Activated naive CD8-positive, alpha-beta T cell (primary cell): ENCODE results near the gene DCAF4L1.

Source experiments
- H3K27ac Mint-ChIP-seq: one replicate; pipeline ENCODE4 v1.8.0; 2021; ENCODE audit warnings: mixed read lengths
- H3K27me3 Mint-ChIP-seq: one replicate; pipeline ENCODE4 v1.8.0; 2021; ENCODE audit warnings: mixed read lengths
- H3K36me3 Mint-ChIP-seq: one replicate; pipeline ENCODE4 v1.8.0; 2021; ENCODE audit warnings: mixed read lengths
- H3K4me1 Mint-ChIP-seq: one replicate; pipeline ENCODE4 v1.8.0; 2021; ENCODE audit warnings: low read depth, mixed read lengths
- H3K4me3 Mint-ChIP-seq: one replicate; pipeline ENCODE4 v1.8.0; 2021; ENCODE audit warnings: mild to moderate bottlenecking, mixed read lengths
- H3K9me3 Mint-ChIP-seq: one replicate; pipeline ENCODE4 v1.8.0; 2021; ENCODE audit warnings: low read depth, mixed read lengths

The DCAF4L1 gene, protein sequence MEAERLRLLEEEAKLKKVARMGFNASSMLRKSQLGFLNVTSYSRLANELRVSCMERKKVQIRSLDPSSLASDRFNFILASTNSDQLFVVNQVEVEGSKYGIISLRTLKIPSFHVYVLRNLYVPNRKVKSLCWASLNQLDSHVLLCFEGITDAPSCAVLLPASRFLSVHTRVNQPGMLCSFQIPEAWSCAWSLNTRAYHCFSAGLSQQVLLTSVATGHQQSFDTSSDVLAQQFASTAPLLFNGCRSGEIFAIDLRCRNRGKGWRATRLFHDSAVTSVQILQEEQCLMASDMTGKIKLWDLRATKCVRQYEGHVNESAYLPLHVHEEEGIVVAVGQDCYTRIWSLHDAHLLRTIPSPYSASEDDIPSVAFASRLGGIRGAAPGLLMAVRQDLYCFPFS

DNA sequence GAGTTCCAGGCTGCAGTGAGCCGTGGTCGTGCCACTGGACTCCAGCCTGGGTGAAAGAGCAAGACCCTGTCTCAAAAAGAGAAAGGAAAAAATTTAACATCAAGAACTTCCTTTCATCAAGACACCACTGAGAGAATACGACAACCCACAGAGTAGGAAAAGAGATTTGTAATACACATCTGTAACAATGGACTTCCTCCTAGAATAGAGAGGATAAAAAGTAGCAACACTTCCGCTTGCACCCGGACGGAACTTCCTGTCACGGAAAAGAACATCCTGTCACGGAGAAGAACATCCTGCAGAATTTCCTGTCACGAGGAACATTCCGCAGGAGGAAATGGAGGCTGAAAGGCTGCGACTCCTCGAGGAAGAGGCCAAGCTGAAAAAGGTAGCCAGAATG lies at the start of gene DCAF4L1:
DCAF4L1 (plus strand) TSS at position 301 of the 400 bp plus-strand sequence; CDS start at position 338, 37 bp downstream.
- H3K9me3 Mint-ChIP-seq, result no peaks in the 10 kb centered on the region
- H3K4me3 Mint-ChIP-seq, result no peak within 1 kb of the TSS
- H3K27ac Mint-ChIP-seq, result no peak within 1 kb of the TSS
- no peaks in the 10 kb centered on the region for H3K4me1 Mint-ChIP-seq
- peaks cover 6% of the 10 kb centered on the region for H3K27me3 Mint-ChIP-seq
- H3K36me3 Mint-ChIP-seq, result peaks cover 4% of the 10 kb centered on the region

DNA sequence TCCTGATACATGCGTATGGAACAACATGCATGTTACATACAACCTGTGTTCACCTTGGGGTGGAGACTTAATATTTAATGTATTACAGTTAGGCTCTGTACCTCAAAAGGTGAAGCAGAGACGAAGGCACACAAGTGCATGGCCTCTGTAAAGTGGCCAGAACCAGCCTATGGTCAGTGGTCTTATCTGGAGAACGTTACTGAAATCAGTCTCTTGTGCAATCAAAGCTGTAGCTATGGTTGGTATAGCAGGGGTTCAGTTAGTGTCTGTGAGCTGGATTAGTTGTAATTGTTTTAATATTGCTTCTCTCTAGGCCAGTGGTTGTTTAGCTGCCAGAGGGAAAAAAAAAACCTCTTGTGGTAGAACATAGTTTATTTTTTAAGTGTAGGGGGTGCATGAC lies 48.6 kb upstream of the DCAF4L1 start:
- peaks cover 6% of the 10 kb centered on the region for H3K36me3 Mint-ChIP-seq

DNA sequence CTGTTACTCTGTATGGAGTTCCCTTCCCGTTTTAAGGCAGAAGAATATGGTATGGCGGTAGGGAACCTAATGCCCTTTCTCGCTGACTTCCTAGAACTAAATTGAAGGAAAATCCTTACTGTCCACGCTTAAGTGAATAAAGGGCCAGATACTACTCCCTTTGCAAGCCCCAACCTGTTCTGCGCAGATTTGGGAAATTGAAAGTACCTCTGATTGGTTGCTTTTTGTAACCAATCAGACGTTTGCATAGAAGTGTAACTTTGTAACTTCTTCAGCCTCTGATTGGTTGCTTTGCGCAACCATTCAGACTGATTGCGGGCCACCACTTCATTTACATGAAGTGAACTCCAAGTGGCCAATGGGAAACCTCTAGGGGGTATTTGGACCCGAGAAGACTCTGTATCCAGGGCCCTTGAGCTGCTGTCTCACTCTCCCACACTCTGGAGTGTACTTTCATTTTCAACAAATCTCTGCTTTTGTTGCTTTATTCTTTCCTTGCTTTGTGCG lies 47.5 kb upstream of the DCAF4L1 start:
- Mint-ChIP-seq H3K4me3 (peak overlapping the region; percentile 99), H3K9me3 (no peaks in the 10 kb centered on the region), H3K36me3 (peaks cover 7% of the 10 kb centered on the region), H3K27me3 (no peaks in the 10 kb centered on the region), H3K4me1 (peaks cover 37% of the 10 kb centered on the region), H3K27ac (no peak overlapping the region)

More for the DNA sequence above, 48.6 kb upstream of the DCAF4L1 start:
- H3K27ac Mint-ChIP-seq, result no peak overlapping the region
- H3K4me3 Mint-ChIP-seq, result no peak overlapping the region
- no peaks in the 10 kb centered on the region for H3K27me3 Mint-ChIP-seq
- no peaks in the 10 kb centered on the region for H3K9me3 Mint-ChIP-seq
- H3K4me1 Mint-ChIP-seq, result peaks cover 27% of the 10 kb centered on the region

DNA sequence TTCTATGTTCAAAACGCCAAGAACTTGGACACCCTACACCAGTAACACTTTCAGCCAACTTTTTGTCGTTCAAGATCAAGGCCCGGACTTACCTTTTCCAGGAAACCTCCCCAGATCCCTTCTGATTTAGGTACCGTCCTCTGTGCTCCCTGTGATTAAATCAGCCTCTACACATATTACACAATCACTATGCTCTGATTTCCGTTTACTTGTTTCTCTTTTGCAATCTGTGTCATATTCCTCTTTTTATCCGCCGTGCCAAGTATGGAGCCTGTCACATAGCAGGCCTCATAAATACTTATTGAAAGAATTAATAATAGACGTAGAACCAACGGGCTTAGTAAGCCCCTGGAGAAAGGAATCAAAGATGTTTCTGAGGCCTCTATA lies 47.0 kb upstream of the DCAF4L1 start:
- Mint-ChIP-seq H3K4me3 (peak overlapping the region; percentile 99), H3K27me3 (no peaks in the 10 kb centered on the region), H3K27ac (peak overlapping the region; percentile 98), H3K4me1 (peaks cover 40% of the 10 kb centered on the region), H3K36me3 (peaks cover 9% of the 10 kb centered on the region), H3K9me3 (no peaks in the 10 kb centered on the region)

DNA sequence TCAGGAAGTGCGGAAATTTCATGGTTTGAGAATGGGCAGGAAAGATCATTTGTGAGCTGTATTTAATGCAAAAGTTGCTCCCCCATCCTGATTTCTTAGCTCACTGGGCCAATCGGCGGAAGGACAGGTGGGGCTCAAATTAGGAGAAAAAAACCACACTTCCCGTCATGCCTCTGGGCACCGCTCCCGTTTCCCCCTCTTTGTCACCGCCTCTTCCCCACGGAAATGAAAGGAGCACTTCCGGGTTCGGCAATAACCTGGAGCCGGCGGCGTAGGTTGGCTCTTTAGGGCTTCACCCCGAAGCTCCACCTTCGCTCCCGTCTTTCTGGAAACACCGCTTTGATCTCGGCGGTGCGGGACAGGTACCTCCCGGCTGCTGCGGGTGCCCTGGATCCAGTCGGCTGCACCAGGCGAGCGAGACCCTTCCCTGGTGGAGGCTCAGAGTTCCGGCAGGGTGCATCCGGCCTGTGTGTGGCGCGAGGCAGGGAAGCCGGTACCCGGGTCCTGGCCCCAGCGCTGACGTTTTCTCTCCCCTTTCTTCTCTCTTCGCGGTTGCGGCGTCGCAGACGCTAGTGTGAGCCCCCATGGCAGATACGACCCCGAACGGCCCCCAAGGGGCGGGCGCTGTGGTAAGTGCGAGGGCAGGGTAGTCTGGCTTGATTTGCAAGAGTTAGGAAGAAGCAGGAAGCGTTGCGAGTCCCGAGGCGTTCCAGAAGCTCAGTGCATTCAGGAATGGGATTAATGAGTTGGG lies 46.5 kb upstream of the DCAF4L1 start, which contains the start of gene TMEM33:
TMEM33 (plus strand) TSS at position 529 of the 751 bp plus-strand sequence; CDS start at position 585, 56 bp downstream.
- Mint-ChIP-seq H3K27me3 (no peaks in the 10 kb centered on the region), H3K36me3 (peaks cover 11% of the 10 kb centered on the region), H3K9me3 (no peaks in the 10 kb centered on the region), H3K4me3 (peak within 1 kb of the TSS; percentile 99), H3K27ac (peak within 1 kb of the TSS; percentile 98), H3K4me1 (peaks cover 43% of the 10 kb centered on the region)

DNA sequence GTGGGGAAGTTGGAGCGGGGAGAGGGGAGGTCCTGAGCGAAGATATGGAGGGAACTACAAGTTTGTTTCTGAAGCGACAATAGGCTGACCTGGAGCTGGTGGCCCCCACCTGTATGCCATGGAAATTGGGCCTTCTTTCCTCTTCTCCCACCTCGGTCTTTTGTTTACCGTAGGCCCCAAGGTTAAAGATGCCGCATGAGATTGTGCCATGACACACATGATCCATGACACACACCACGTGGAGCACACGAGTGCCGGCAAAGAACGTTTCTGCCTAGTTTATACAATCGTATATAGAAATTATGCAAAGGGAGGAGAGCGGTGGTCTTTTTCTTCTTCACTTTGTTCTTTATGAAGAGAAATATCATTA lies 45.9 kb upstream of the DCAF4L1 start:
- Mint-ChIP-seq H3K27ac (peak overlapping the region; percentile 98), H3K36me3 (peaks cover 11% of the 10 kb centered on the region), H3K4me1 (peaks cover 43% of the 10 kb centered on the region), H3K27me3 (no peaks in the 10 kb centered on the region), H3K4me3 (peak overlapping the region; percentile 99), H3K9me3 (no peaks in the 10 kb centered on the region)

DNA sequence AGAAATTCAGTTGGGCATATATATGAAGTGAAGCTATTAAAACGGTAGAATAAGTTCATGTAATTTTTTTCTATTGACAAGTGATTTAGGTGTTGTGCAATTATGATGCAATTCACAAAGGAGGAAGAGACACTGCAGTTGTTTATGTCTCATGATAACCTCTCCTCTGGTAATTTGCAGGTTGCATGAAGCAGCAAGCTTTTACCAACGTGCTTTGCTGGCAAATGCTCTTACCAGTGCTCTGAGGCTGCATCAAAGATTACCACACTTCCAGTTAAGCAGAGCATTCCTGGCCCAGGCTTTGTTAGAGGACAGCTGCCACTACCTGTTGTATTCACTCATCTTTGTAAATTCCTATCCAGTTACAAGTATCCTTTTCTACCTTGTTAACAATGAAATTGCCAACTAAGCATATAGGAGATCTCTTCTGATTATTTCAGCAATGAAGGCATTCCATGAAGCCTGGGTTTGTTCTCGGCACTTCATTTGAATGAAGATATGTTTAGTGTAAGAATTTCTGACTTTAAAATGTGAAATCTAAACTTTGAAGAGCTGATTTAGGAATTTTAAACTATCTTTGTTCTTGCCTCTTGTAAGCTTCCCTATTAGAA lies 42.4 kb upstream of the DCAF4L1 start:
- H3K9me3 Mint-ChIP-seq, result no peaks in the 10 kb centered on the region
- H3K36me3 Mint-ChIP-seq, result peaks cover 18% of the 10 kb centered on the region
- H3K4me1 Mint-ChIP-seq, result peaks cover 59% of the 10 kb centered on the region
- no peak overlapping the region for H3K4me3 Mint-ChIP-seq
- H3K27ac Mint-ChIP-seq, result no peak overlapping the region
- no peaks in the 10 kb centered on the region for H3K27me3 Mint-ChIP-seq

DNA sequence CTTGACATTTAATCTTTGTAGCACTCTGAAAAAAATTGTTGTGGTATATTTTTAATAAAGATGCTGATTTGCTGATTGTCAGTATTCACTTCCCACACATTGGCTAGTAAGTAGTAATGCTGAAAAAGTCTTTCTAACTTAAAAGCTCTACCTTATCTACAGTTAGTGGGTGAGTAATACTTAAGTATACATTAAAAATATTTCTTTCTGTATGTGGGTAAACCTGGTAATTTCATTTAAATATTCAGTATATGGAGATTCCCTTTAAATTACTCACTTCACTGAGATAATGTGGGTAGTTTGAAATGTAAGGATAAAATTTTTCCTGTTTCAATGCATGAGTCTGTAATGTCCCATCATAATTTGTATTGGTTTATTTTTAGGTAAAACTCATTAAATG lies 40.7 kb upstream of the DCAF4L1 start:
- H3K36me3 Mint-ChIP-seq, result peaks cover 18% of the 10 kb centered on the region
- no peaks in the 10 kb centered on the region for H3K27me3 Mint-ChIP-seq
- no peaks in the 10 kb centered on the region for H3K9me3 Mint-ChIP-seq
- peaks cover 52% of the 10 kb centered on the region for H3K4me1 Mint-ChIP-seq
- no peak overlapping the region for H3K27ac Mint-ChIP-seq
- no peak overlapping the region for H3K4me3 Mint-ChIP-seq

DNA sequence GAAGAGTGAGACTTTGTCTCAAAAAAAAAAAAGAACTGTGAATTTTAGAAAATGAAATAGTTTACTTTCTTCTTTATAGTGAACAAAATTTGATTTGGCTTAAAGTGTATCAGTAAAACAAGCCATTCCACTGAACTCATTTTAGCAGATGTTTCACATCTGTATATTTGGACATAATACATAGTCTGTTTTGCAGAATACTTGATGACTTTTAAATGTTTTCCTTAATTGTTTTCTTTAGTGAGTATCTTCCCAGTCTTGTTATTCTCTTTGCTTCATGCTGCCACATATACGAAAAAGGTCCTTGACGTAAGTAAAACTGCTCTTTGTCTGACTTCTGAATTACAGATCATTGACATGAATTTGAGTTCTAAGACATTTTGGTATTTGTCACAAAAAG lies 38.0 kb upstream of the DCAF4L1 start:
- Mint-ChIP-seq H3K9me3 (no peaks in the 10 kb centered on the region), H3K27me3 (no peaks in the 10 kb centered on the region), H3K4me1 (peaks cover 35% of the 10 kb centered on the region), H3K4me3 (no peak overlapping the region), H3K36me3 (peaks cover 14% of the 10 kb centered on the region), H3K27ac (no peak overlapping the region)

DNA sequence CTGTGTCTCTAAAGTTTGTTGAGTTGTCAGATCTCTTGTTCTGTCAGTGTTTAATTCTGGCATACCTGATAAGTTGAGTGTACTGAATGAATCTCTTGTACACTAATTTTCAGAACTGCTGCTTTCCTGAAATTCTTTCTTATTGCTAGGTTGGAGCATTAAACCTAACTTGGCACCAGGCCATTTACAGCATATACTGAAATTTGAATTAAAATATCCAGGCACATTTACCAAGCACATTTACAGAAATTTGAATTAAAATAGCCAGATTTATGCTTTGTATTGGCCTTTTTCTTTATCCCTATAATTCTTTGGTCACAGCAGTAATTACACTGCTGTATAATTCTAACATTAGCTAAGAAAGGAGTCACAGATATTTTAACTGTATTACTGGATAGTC lies 37.5 kb upstream of the DCAF4L1 start:
- Mint-ChIP-seq H3K4me3 (no peak overlapping the region), H3K27me3 (no peaks in the 10 kb centered on the region), H3K36me3 (peaks cover 13% of the 10 kb centered on the region), H3K4me1 (peaks cover 30% of the 10 kb centered on the region), H3K27ac (no peak overlapping the region), H3K9me3 (no peaks in the 10 kb centered on the region)

DNA sequence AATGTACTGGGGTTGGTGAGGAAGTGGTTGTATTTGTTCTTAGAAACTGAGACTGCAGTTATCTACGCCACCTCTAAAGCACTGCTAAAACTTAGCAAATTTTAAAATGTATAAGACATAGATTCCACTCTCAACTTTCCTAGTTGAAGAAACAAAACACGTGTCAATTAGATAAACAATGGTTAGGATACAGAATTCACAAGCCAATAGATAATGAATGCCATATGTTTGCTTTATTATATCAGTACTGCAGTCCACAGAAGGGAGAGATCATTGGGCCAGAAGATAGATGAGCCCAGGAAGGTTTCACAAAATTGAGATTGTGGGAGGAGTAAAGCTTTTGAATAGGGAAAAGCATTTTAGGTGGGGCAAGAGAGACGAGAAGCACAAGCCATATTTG lies 32.0 kb upstream of the DCAF4L1 start:
- Mint-ChIP-seq H3K27me3 (no peaks in the 10 kb centered on the region), H3K27ac (peak overlapping the region; percentile 8), H3K9me3 (no peaks in the 10 kb centered on the region), H3K4me3 (no peak overlapping the region), H3K4me1 (peaks cover 9% of the 10 kb centered on the region), H3K36me3 (peaks cover 18% of the 10 kb centered on the region)

DNA sequence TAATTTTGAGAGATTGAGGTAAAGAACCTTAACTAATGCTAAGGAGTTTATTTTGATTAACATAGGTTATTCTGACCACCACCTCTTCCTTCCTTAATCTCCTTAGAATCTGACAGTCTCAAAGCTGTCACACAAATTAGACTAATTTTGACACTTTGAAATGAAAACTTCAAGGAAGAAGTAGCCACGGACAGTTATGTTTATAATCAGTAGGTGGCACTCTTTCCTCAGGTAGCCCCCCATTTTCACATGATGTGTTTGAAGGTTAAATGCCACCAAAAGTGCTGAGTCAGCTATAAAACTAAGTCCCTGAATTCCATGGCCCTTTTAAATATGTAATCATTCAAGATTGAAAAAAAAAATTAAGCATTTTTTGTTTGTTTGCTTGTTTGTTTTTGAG lies 23.9 kb upstream of the DCAF4L1 start:
- H3K4me1 Mint-ChIP-seq, result no peaks in the 10 kb centered on the region
- no peak overlapping the region for H3K4me3 Mint-ChIP-seq
- H3K36me3 Mint-ChIP-seq, result peaks cover 3% of the 10 kb centered on the region
- H3K9me3 Mint-ChIP-seq, result no peaks in the 10 kb centered on the region
- H3K27ac Mint-ChIP-seq, result no peak overlapping the region
- H3K27me3 Mint-ChIP-seq, result no peaks in the 10 kb centered on the region

DNA sequence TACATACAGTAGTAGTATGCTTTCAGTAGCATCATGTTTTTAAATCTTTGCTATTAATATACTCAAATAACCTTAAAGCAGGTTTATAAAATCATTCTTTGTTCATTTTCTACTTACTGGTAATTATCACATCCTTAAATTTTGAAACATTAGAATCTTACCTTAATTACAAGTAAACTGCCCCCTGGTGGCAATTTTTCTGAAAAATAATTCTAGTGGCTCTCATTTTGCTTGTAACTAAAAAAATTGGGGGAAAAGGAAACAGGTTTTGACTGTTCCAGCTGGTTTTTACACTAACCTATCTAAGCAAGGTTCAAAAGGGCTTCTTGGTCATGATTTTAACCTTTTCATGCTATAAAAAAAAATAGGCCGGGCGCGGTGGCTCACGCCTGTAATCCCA lies 18.5 kb upstream of the DCAF4L1 start:
- no peak overlapping the region for H3K4me3 Mint-ChIP-seq
- H3K4me1 Mint-ChIP-seq, result no peaks in the 10 kb centered on the region
- H3K27ac Mint-ChIP-seq, result no peak overlapping the region
- no peaks in the 10 kb centered on the region for H3K9me3 Mint-ChIP-seq
- H3K27me3 Mint-ChIP-seq, result no peaks in the 10 kb centered on the region
- H3K36me3 Mint-ChIP-seq, result no peaks in the 10 kb centered on the region

DNA sequence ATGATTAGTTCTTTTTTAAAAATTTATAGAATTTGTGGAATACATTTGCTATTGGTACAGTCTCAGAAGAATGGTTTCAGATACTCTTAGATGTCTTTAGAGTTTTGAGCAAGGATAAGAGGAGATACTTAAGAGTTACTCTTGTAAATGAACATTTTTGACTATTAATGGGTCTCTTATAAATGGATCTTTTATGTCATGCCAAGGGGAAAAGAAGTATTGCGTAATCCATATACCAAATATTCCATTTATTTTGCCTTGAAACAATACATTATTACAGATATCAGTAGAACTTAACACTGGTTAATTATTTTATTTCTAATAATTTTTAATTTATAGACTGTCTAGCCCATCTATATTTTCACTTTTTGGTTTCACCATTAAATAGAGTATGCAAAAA lies 17.2 kb upstream of the DCAF4L1 start:
- Mint-ChIP-seq H3K36me3 (peaks cover 3% of the 10 kb centered on the region), H3K4me1 (no peaks in the 10 kb centered on the region), H3K4me3 (no peak overlapping the region), H3K9me3 (peaks cover 3% of the 10 kb centered on the region), H3K27ac (no peak overlapping the region), H3K27me3 (no peaks in the 10 kb centered on the region)

DNA sequence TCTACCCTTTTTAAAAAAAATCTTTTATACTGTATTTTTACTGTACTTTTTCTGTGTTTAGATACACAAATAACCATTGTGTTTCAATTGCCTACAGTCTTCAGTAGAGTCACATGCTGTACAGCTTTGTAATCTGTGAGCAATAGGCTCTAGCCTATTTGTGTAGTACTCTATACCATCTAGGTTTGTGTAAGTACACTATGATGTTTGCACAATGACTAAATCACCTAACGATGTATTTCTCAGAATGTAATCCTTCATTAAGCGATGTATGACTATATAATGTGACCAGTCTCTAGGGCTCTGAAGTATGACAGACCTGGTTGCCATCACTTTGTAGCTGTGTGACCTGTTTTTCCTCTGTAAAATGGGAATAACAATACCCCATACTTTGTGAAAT lies 14.2 kb upstream of the DCAF4L1 start:
- H3K4me3 Mint-ChIP-seq, result no peak overlapping the region
- H3K27me3 Mint-ChIP-seq, result peaks cover 1% of the 10 kb centered on the region
- H3K9me3 Mint-ChIP-seq, result peaks cover 3% of the 10 kb centered on the region
- H3K27ac Mint-ChIP-seq, result no peak overlapping the region
- no peaks in the 10 kb centered on the region for H3K4me1 Mint-ChIP-seq
- H3K36me3 Mint-ChIP-seq, result peaks cover 7% of the 10 kb centered on the region
